K562 (cell line): ENCODE results near the gene ZFAND3. TPM values are rescaled to one million over a fixed set of nuclear protein-coding genes. Genes with fewer than 3 reads are reported as not detected.

ENCODE experiments used
- ATAC-seq: fragments of 200-7000 bp; cut with Tn5 transposase; 3 replicates; pipeline ENCODE4 v1.9.1; 2020; ENCODE audit warnings: moderate library complexity
- BruUV-seq: library from RNA; stranded (reverse); fragments of 400-500 nt; replicated peaks from 2 replicates; lab custom pipeline; 2021; lab: Mats Ljungman, UMichigan
- CTCF ChIA-PET: fragments of 300-600 bp; formaldehyde crosslinking; extraction: SDS; loops from one replicate; lab custom pipeline; 2021; ENCODE audit warnings: low intra/inter-chr PET ratio; lab: Yijun Ruan, JAX
- POLR2A ChIA-PET: fragments of 300-600, 350-650 bp; sonication (Branson Sonifier 250); formaldehyde crosslinking; extraction: SDS; loops from one replicate; lab custom pipeline; 2021; ENCODE audit warnings: antibody characterized with exemption, inconsistent platforms; lab: Yijun Ruan, JAX
- DNase-seq, 4 experiments: peaks; one replicate each; pipeline versions ENCODE4 v3.0.0 to v3.0.0-alpha.2; 2011 to 2018; ENCODE audit warnings: low spot score in 3 of 4, mixed read lengths in 3 of 4; ENCODE audit errors: extremely low read depth in 1 of 4
- FAIRE-seq: peaks from 2 replicates; lab custom pipeline; 2011; peaks lifted over from hg19 to GRCh38; lab: Jason Lieb, UNC
- H2AFZ ChIP-seq: 2 replicates; pipeline ENCODE4 v1.6.0; 2011; ENCODE audit warnings: low read depth, low read length, control low read depth, inconsistent platforms
- H3K27ac ChIP-seq: fragments of 200-600 bp; 3 replicates; pipeline ENCODE4 v1.8.0; 2011; ENCODE audit warnings: low read depth, mild to moderate bottlenecking, control low read depth, inconsistent platforms, low read length, moderate library complexity, mixed read lengths; ENCODE audit errors: extremely low read depth
- H3K27me3 ChIP-seq, 2 experiments: fragments of 300-600 bp in 1 of 2; 2 replicates in 1 of 2; 3 replicates in 1 of 2; pipeline versions ENCODE4 v1.6.0 to v1.8.0; 2011; ENCODE audit warnings: inconsistent platforms in 2 of 2, low read length in 2 of 2, mild to moderate bottlenecking in 1 of 2, mixed read lengths in 1 of 2, moderate library complexity in 1 of 2; ENCODE audit not compliant: control insufficient read depth in 2 of 2, insufficient read depth in 2 of 2
- H3K36me3 ChIP-seq: fragments of 300-600 bp; 3 replicates; pipeline ENCODE4 v1.8.0; 2011; ENCODE audit warnings: mild to moderate bottlenecking, low read length, inconsistent platforms; ENCODE audit not compliant: control insufficient read depth, insufficient read depth
- H3K4me1 ChIP-seq, 2 experiments: fragments of 200-600 bp in 1 of 2; replicated peaks in 1 of 2; 2 replicates in 1 of 2; 3 replicates in 1 of 2; pipeline versions ENCODE4 v1.5.1 to v1.8.0; 2011; ENCODE audit warnings: inconsistent platforms in 2 of 2, low read length in 2 of 2, mild to moderate bottlenecking in 1 of 2, mixed read lengths in 1 of 2, moderate library complexity in 1 of 2; ENCODE audit not compliant: control insufficient read depth in 2 of 2, insufficient read depth in 2 of 2
- H3K4me2 ChIP-seq: 2 replicates; pipeline ENCODE4 v1.6.1; 2011; ENCODE audit warnings: low read length, control low read depth, inconsistent platforms, mixed read lengths; ENCODE audit not compliant: insufficient read depth
- H3K4me3 ChIP-seq: fragments of 200-600 bp; sonication (generic), shearing (Covaris generic); 2 replicates; pipeline ENCODE4 v1.5.1; 2016; ENCODE audit warnings: control low read depth, inconsistent platforms
- H3K79me2 ChIP-seq: fragments of 200-600 bp; 3 replicates; pipeline ENCODE4 v1.8.0; 2011; ENCODE audit warnings: low read length, inconsistent platforms; ENCODE audit not compliant: control insufficient read depth, insufficient read depth
- H3K9ac ChIP-seq, 2 experiments: 2 replicates each; pipeline versions ENCODE4 v1.6.0 to v1.6.1; 2011; ENCODE audit warnings: low read depth in 2 of 2, low read length in 2 of 2, control low read depth in 1 of 2, inconsistent platforms in 1 of 2, mild to moderate bottlenecking in 1 of 2, mixed read lengths in 1 of 2; ENCODE audit not compliant: insufficient read depth in 1 of 2
- H3K9me1 ChIP-seq: one replicate; pipeline ENCODE4 v1.6.0; 2011; ENCODE audit warnings: inconsistent platforms, mild to moderate bottlenecking, low read length, moderate library complexity; ENCODE audit not compliant: control insufficient read depth, insufficient read depth
- H3K9me3 ChIP-seq: replicated peaks from 2 replicates; pipeline ENCODE4 v1.5.1; 2011; ENCODE audit warnings: low read depth, low read length, inconsistent platforms; ENCODE audit not compliant: control insufficient read depth, insufficient read depth
- H4K20me1 ChIP-seq: replicated peaks from 2 replicates; pipeline ENCODE4 v1.6.1; 2011; ENCODE audit warnings: low read length, inconsistent platforms, mixed read lengths; ENCODE audit not compliant: control insufficient read depth, insufficient read depth
- HNRNPLL ChIP-seq: fragments of 200-400 bp; formaldehyde crosslinking; IDR thresholded peaks from 2 replicates; pipeline ENCODE4 v1.6.1; 2017; ENCODE audit warnings: low read length, low read depth, mild to moderate bottlenecking; ENCODE audit not compliant: poor library complexity, severe bottlenecking
- MXI1 ChIP-seq: IDR thresholded peaks from 2 replicates; pipeline ENCODE4 v1.6.1; 2011; ENCODE audit warnings: low read depth, mild to moderate bottlenecking, improper control_type of control experiment, low read length
- SMARCC2 ChIP-seq: fragments of 450-650 bp; IDR thresholded peaks from 2 replicates; pipeline ENCODE4 v1.6.1; 2017; ENCODE audit warnings: antibody characterized with exemption, moderate library complexity, mild to moderate bottlenecking, low read depth
- TAF1 ChIP-seq: IDR thresholded peaks from 2 replicates; pipeline ENCODE4 v1.6.1; 2011; ENCODE audit warnings: mild to moderate bottlenecking, low read length, moderate library complexity; ENCODE audit not compliant: insufficient read depth, control insufficient read depth, severe bottlenecking; ENCODE audit errors: extremely low read depth
- ZFP1 ChIP-seq: fragments of 450-650 bp; formaldehyde crosslinking; IDR thresholded peaks from 2 replicates; pipeline ENCODE4 v1.4.0; 2020; ENCODE audit warnings: mild to moderate bottlenecking, mixed read lengths
- ZNF175 ChIP-seq: fragments of 200-800 bp; sonication (Bioruptor generic); IDR thresholded peaks from 2 replicates; pipeline ENCODE4 v1.6.1; 2016; ENCODE audit warnings: low read depth, mild to moderate bottlenecking, missing genetic modification characterization, missing compliant biosample characterization
- ZZZ3 ChIP-seq: fragments of 450-650 bp; IDR thresholded peaks from 2 replicates; pipeline ENCODE4 v1.6.1; 2016; ENCODE audit warnings: antibody characterized with exemption, mild to moderate bottlenecking, moderate library complexity
- WGBS: fragments of 100-300 bp; shearing (Covaris generic); methylation state at CpG from one replicate; pipeline ENCODE4 v1.1.6; 2016; ENCODE audit warnings: low coverage, mixed read lengths; ENCODE audit not compliant: insufficient coverage; ENCODE audit errors: missing lambda C conversion rate; 5-methylcytosine and 5-hydroxymethylcytosine counted together
- in situ Hi-C: fragments of 300-500 bp; cut with MboI; formaldehyde crosslinking; loops from 4 replicates; pipeline ENCODE4 v1.15.0; 2018; ENCODE audit warnings: inconsistent platforms, mixed read lengths
- intact Hi-C: fragments of 100-400 bp; cut with micrococcal nuclease; formaldehyde crosslinking; loops from 2 replicates; pipeline ENCODE4 v1.14.2; 2022
- polyA plus RNA-seq, 8 experiments: library from polyadenylated mRNA; depleted of rRNA in 4 of 8; stranded (reverse) in 5 of 8; unstranded in 3 of 8; fragments of >200 nt; fragmentation: Nextera tagmentation in 2 of 8; fragmentation: Illumina TruSeq in 1 of 8; extraction: Ambion mirVana in 2 of 8; extraction: Trizol in 1 of 8; gene quantifications; 2 replicates each; pipeline versions ENCODE4 v1.2.1 to v1.2.3, GENCODE V29; 2011 to 2014; ENCODE audit warnings: inconsistent platforms in 1 of 8, missing spikeins in 1 of 8
- total RNA-seq, 7 experiments: library from RNA; depleted of rRNA in 6 of 7; stranded (reverse); fragments of >200 nt in 6 of 7; fragmentation: Illumina TruSeq in 2 of 7; extraction: Trizol in 2 of 7; gene quantifications; 2 replicates each; pipeline versions ENCODE4 v1.2.1 to v1.2.3, GENCODE V29; 2011 to 2021; ENCODE audit warnings: low replicate concordance in 1 of 7

The ZFAND3 gene
- total and polyA plus RNA-seq, 9 of the 15 experiments (the other 6 are each of a cell fraction or from before 2014, with no cell fraction given) = 0.81 to 26.6 (median 11.8) TPM

DNA sequence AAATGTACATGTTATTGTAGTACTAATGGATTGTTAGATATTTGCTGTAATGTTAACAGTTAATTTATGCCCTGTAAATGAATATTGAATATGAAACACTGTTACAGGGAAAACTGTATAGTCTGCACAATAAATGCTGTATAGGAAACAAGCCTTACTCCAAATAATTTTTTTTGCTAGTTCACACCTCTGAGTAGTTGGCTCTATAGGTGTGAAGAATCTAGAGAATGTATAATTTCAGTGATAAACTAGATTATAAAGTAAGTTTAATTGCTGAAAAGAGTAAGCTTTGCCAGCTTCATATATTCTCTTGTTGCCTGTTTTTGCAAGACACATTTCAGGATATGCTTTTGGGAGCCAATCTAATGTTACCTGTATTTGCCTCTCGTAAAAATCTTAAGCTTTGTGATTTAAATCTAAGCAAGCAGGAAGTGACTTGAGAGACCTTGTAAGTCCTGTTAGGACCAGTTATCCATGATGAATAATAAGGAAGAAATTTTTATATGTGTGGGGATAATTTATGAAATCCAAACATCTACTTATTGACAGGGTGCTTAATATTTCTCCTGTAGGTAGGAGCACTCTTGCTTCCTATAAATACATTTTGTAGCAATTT, 232.4 kb downstream of the ZFAND3 start:
- H3K9me3 ChIP-seq = no peaks in the 10 kb centered on the region
- no peaks in the 10 kb centered on the region for H3K79me2 ChIP-seq
- H3K4me3 ChIP-seq = no peak overlapping the region
- POLR2A ChIA-PET = no interaction called here
- no peak overlapping the region for H3K9ac ChIP-seq
- H3K4me2 ChIP-seq = no peak overlapping the region
- 87% methylated on average over 1 of the region's 1 CpG for WGBS
- DNase-seq (no peak), ATAC-seq (no peak), FAIRE-seq (no peak)
- BruUV-seq = no TSS peak
- no peak overlapping the region for H3K27ac ChIP-seq
- in situ Hi-C loops = no loop called here
- no peak overlapping the region for H2AFZ ChIP-seq
- peaks cover 2% of the 10 kb centered on the region in 2 experiments; a peak in 3 of 5 replicates for H3K4me1 ChIP-seq
- no peaks in the 10 kb centered on the region for H3K9me1 ChIP-seq
- peaks cover 8% of the 10 kb centered on the region; the same call in 1 of the 2 replicates for H4K20me1 ChIP-seq
- TF ChIP-seq ZNF175 (CRISPR knock-in tag) (no peak), HNRNPLL (no peak), MXI1 (no peak), ZFP1 (CRISPR knock-in tag) (no peak), ZZZ3 (no peak), SMARCC2 (no peak), TAF1 (no peak)
- no peaks in the 10 kb centered on the region for H3K27me3 ChIP-seq
- H3K36me3 ChIP-seq = no peaks in the 10 kb centered on the region
- CTCF ChIA-PET = no interaction called here
- intact Hi-C loops = no loop called here
